GM18511 (cell line): Measurements from ENCODE around the gene BRD1.
"Not testable (repeated sequence)": the region's sequence is repeated elsewhere in the genome, so short reads cannot be mapped to it uniquely, and the experiment has no call there.

Experiments
- ATAC-seq: cut with Tn5 transposase; IDR thresholded peaks from one replicate; pipeline ENCODE4 v1.9.1; 2021; ENCODE audit warnings: mild to moderate bottlenecking, moderate library complexity; ENCODE audit not compliant: unreplicated experiment

BRD1 gene

DNA sequence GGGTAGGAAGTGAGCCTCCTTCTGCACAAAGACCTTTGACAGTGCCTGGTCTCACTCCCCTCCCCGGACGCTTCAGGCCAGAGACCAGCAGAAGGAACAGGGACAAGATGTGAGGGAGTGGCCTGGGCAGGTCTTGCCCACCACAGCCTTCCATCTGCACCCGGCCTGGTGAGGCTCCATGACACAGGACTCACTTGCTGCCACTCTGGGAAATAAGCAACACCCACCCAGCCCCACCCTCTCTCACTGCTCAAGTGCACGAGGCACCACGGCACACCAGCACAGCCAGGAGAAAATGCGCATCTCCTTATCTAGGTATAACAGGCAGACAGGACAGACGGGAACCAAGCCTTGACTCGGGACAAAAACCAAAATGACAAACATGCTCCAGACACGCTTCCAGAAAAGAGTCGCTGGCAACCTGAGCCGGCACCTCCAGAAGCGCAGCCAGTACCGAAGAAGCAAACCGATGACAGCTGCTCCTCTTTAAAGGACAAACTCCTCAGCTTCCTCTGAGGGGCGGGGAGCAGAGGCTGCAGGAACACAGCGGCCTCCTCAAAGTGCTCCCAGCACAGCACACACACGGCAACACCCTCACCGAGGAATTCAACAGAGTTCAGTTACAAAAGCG is 41.7 kb downstream of the BRD1 start:
- ATAC-seq = no peak

DNA sequence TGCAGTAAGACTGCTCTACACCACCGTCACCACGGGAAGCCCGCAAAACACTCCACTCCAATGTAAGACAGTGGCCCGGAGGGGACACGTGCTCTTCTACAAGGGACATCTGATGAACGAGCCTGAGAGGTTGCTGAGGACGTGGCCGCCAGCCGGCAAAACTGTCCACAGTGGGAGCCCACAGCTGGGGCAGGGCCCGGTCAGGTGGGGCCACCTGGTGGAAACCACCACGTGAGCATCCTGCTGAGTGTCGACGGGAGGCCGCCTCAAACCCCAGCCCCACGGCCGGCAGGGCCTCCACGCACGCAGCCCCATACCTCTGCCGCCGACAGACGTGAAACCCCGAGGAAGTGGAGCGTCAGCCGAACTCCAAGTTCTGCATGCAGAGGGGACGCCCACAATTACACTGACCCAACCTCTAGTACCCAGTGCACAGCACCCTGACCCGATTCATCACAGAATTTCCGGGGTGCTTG is 42.6 kb downstream of the BRD1 start:
- no peak for ATAC-seq

DNA sequence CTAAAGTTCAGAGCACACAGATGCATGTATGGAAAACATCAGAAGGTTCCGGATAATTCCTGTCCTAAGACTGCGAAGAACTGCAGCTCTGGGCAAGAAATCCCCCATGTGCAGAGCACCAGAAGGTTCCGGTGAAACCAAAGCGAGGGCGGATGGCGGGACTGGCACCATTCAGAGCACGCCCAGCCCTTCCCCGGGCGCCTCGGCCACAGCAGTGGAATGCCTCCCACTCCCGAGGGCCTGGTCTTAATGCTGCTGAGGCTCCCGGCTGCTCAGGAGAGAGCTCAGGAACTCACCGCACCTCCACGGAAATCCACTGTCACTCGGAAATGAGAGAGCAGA is 43.1 kb downstream of the BRD1 start:
- no peak for ATAC-seq

DNA sequence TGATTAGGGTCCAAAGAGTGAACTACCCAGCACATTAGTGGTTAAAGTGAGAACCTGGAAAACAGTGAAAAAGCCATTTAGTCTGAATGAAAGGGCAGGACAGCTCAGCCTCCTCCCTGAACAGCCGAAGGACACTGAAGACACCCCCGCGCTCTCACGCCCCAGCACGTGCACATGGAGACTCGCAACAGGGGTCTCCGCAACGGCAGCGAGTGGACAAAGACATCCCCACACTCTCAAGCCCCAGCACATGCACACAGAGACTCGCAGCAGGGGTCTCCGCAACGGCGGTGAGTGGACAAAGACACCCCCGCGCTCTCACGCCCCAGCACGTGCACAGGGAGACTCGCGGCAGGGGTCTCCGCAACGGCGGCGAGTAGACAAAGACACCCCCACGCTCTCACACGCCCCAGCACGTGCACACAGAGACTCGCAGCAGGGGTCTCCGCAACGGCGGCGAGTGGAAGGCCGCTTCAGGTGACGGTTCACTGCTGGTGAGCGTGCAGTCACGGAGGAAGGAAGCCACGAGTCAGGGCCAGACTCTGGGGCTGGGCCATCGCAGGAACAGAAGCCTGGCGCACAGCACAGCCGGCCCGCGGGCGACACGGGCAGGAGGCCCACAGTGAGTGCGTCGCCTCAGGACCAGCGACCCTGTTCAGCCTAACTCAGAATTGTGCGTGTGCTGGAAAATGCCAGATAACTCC is 43.6 kb downstream of the BRD1 start:
- no peak for ATAC-seq

DNA sequence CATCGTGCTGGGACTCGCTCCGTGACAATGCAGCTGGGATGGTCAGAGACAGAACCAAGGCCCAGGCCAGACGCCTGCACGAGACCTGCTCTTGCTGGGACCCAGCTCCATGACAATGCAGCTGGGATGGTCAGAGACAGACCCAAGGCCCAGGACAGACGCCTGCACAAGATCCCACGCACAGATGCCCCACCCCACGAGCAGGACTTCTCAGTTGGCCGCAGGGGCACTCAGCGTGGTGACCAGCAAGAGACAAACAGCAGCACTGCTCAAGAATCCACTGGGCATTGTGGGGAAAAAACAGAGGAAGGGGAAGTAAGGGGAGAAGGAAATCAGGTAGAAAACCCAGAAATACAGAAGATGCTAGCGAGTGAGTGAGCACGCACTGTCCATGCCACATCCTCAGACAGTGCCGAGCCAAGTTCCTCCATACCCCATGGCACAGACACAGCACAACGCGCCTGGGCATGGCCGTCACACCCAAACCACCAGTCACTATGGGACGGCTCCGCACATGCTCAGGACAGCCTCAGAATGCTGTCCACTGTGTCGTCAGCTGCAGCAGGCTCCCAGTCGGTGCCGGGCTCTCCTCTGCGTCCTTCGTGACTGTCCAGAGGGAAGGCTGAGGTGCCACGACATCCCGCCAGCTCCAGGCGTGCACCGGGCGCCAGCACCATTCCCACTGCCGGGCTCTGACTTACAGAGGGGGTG is 44.5 kb downstream of the BRD1 start:
- ATAC-seq = no peak

DNA sequence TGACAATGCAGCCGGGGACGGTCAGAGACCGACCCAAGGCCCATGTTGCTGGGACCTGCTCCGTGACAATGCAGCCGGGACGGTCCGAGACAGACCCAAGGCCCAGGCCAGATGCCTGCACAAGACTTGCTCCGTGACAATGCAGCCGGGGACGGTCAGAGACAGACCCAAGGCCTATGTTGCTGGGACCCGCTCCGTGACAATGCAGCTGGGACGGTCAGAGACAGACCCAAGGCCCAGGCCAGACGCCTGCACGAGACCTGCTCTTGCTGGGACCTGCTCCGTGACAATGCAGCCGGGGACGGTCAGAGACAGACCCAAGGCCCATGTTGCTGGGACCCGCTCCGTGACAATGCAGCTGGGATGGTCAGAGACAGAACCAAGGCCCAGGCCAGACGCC is 45.8 kb downstream of the BRD1 start:
- ATAC-seq = not testable (repeated sequence)

DNA sequence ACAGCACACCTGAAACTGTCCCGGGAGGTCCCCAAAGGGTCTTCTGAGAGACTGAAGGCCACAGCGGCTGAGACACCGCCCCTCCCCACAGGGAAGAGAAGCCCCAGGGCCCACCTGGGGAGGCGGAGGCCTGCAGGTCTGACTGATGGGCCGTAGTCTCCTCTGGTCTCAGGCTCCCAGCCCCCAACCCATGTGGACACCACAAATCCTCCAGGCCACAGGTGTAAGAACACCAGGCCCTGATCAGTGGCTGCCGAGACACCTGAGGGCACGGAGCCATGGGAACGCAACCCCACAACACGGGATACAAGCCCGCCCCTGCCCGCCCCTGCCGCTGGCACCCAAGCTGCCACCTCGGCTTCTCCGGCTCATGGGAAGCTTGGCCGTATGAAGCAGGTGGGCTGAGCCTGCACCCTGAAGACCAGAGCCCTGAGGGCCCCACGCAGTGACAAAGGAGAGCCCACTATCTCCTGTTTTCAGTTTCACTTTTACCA is 46.3 kb downstream of the BRD1 start:
- ATAC-seq = no peak

DNA sequence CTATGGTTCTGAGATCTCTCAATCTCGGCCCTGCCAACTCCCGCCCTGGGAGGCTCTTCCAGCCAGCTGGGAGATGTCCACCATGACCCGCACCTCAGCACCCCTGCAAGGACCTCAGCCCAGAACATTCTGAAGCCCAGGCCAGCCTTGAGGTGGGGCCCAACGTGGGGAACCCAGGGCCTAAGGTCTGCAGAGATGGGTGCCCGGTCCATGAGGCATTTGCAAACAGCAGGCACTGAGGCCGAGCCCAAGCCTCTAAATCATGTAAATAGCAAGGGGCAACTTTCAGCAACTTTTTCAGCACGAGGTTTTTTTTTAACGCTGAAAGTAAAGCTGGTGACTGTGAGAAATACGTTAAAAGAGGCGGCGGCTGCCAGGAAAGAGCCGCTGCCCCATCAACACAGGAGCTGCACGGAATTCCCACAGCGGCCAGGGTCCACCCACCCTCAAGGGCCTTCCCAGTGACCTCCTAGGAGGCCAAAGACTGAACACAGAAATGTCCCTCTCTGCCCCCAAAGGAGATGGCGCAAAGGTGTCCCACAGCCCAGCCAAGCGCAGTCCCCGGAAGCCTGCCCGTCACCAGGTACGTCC is 46.9 kb downstream of the BRD1 start:
- ATAC-seq = no peak

DNA sequence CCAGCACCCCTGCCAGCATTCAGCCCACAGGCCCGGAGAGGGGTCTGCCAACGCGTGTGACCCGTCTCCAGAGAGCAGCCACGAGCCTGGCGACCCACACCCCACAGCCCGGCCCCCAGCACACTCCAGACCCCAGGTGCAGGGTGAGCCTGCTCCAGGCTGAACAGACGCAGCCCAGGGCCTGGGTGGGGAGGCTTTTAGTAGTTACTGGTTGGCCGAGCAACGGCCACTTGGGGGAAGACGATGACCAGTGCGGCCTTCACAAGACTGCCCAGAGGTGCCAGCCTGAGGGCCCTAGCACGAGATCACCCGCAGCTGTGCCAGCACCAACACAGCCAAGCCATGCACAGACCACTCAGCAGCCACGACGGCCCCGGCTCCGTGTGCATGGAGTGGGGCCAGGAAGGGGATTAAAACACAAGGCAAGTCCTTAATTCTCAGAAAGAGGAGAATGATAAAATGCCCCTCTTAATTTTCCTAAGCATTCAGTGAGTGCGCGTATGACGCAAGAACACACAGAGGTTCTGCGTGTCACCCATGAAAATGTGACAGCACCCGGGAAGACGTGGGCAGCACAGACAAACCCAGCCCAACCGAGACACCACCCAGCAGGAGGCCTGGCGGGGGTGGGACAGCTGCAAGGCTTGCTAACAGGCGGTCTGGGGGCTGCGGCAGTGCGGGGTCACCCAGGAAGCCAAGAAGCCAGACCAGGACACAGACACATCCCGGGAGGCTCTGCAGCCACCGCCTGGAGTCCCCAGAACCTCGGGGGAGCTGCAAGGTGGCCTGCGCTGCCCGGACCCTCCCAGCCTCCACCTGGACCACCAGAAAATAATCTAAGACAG is 47.6 kb downstream of the BRD1 start:
- no peak for ATAC-seq

DNA sequence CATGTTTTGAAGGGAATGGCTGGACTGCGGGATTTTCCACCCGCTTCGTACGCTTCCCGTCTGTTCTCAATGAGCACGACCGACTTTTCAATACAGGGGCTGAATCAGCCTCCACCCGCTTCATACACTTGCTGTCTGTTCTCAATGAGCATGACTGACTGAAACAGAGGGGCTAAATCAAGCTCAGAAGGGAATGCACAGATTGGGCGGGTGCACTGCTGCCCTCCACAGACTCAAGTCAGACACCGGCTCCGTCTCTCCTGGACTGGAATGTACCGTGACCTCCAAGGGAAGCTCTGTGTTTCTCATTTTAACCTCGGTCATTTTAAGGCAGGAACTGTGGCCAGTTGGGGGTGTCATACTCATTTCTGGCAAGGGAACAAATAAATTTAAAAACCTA is 48.5 kb downstream of the BRD1 start:
- ATAC-seq = no peak

DNA sequence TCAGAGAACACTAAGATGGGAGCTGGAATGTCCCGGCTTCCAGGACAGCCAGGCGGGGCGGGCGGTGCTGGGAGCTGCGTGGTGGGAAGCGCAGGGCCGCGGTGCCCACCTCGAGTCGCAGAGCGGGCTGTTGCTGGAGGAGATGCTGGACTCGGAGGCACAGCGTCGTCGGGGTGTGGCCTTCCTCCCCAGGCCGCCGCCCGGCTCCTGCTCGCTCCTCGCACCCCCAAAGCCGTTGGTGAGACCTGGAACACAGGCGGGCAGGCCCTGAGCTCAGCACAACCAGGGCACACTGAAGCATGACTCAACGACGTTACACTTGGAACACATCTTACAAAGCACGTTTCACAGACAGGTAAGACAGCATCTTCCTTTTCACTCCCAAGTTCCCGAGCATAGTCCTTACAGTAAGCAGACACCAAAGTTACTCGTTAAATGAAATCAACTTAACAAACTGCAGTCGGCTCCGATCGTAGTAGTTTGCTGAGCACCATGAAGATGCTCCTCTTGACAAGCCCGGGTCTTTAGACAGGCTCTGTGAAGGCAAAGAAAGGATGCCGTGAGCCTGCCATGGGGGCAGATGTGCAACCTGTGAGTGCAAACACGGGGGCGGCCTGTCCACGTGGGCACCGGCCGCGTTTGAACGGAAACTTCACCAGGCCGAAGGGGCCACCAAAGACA is 50.0 kb downstream of the BRD1 start:
- ATAC-seq = no peak

DNA sequence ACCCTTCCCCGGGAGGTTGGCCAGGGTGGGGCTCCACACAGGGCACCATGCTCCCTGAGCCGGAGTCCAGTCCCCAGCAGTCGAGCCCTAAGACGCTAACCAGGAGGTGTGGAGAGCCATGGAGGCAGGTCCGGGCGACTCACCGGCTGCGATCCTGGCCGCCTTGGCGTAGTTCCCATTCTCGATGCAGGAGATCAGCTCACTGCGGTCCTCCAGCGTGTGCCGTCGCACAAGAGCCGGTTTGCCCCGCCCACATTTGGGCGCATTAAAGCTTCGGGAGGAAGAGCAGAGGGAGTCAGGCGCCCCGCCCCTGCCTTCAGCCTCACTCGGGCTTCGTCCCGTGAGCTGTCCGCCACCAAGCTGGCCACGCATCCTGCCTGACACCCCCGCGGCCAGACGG is 50.8 kb downstream of the BRD1 start:
- no peak for ATAC-seq

DNA sequence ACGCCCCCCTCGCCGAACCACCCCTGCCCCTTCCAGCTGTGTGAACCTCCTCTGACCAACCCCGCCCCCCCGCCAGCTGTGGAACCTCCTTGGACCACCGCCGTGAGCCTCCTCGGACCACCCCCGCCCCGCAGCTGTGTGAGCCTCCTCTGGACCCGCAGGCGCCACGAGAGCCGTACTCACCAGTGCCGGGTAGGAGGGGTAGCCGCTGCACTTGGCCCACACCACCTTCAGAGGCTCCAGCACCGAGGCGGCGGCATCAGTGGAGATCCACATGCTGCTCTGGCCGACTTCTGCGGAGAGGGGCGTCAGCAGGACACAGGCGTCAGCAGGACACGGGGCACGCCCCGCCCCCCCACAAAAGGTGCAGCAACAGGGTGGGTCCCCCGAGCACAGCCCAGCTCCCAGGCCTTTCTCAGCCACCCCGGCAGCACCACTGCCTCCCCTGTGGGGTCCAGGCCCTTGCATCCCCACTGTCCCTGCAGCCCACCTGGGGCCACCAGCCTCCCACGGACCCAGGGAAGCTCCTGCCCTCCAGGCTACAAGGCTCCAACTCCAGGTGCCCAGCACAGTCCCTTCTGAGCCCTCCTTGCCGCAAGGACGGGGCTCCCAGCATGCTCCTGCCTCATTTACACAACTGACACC is 51.7 kb downstream of the BRD1 start:
- ATAC-seq = no peak

DNA sequence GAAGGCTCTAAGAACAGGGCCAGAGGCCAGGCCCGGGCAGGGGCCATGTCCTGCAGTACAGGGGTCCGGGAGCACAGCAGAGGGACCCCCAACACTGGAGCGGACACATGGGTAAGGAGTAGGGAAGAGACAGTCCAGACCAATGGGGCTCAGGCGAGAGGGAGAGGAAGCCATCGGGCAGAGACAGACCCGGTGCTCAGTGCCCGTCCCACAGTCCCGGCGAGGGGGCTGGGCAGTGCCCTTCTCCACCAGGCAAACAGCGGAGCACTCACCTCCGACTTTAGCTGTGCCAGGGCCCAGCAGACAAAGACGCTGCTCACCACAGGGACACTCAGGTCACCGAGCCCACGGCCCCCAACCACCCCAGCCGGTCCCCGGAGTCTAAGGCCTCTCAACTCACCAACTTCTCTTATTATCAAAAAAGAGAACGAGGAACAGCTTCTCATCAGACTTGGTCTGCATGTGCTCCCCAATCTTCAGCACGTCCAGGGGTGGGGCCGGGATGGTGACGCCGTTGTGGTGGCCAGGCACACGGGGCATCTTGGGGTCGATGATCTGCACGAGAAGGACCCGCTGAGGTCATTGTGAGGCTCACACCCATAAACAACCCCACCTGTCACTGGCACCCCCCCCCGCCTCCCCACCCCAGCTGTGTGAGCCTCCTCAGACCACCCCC is 52.3 kb downstream of the BRD1 start:
- ATAC-seq = no peak

DNA sequence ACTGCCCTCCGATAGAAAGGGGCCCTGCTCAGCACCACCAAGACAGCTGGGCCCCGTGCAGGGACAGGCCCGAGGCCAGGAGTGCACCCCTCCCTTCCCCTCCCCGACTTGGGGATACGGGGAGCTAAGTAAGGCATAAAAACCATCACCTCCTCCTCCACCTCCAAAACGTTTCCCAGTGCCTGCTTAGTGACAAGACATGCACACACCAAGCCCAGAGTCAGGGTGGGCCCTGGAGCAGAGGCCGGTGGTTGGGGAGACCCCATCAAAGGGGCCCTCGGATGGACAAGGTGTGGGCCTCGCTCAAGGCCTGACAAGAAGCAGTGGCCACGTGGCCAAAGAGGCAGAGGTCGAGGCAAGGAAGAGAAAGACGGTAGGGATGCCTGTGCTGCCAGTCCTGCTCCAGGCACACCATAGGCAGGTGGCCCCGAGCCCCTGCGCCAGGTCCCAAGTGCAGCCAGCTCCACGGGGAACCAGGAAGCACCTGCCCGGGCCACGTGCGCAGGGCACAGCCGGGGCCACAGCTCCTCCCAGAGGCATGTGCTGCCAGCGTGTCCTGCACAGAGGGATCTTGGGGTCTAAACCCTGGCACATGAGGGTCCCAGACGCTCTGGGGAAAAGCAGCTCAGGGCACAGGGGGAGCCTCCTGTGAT is 53.0 kb downstream of the BRD1 start:
- no peak for ATAC-seq

DNA sequence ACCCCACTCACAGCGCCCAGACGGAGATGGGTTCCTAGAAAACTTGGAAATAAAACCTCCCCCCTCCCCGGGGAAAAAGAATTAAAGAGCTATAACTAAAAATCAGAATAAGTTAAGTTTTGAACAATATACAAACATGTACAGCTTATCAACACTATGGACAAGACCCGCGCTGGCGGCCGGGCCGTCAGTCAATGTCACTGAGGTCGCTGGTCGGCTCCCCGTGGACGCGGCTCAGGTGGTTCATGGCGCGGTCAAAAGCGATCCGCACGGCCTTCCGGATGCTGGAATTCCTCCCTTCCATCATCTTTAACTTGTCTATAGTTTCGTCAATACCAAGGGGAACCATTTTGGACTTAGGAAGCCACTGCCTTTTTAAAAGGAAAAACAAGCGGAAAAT is 53.6 kb downstream of the BRD1 start:
- no peak for ATAC-seq

DNA sequence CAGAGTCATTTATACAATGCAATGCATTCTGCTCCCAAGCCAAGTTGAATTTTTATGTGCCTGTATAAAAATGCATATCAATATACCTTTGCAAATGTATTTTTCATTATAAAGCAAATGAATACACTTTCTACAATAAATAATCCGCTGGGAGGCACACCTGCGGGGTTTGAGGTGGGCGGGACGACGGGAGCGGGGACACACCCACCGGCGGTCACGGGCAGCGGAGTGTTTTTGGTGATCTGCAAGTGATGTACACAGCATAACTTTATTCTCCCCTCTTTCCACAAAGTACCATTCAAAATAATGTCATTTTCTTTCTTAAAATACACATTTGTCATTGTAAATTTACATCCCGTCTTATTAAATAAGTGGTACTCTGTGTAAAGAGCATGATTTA is 54.1 kb downstream of the BRD1 start:
- no peak for ATAC-seq

DNA sequence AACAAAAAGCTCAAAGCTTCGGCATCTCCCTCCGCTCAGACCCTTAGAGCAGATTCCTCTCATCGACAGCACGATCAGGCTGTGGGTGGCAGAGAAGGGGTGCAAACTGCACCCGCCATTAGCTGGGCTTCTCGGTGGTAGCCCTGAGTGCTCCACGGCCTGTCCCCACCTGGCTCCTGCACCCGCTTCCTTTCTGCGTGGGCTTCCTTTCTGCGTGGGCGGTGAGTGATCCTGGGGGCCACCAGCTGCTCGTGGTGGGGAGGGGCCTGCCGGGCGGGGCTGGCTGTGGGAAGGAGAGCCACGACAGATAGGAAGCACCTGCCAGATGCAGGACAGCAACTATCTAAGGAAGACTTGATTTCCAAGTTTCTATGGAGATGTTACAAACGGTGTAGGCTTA is 55.0 kb downstream of the BRD1 start:
- no peak for ATAC-seq
